Activated T-cell treated with anti-CD3 and anti-CD28 coated beads for 4 hours (primary cell): ENCODE data around the gene RPS6KA2.

Experiments used
- DNase-seq: peaks from one replicate; pipeline ENCODE4 v3.0.0-alpha.2; 2020

The RPS6KA2 gene

DNA sequence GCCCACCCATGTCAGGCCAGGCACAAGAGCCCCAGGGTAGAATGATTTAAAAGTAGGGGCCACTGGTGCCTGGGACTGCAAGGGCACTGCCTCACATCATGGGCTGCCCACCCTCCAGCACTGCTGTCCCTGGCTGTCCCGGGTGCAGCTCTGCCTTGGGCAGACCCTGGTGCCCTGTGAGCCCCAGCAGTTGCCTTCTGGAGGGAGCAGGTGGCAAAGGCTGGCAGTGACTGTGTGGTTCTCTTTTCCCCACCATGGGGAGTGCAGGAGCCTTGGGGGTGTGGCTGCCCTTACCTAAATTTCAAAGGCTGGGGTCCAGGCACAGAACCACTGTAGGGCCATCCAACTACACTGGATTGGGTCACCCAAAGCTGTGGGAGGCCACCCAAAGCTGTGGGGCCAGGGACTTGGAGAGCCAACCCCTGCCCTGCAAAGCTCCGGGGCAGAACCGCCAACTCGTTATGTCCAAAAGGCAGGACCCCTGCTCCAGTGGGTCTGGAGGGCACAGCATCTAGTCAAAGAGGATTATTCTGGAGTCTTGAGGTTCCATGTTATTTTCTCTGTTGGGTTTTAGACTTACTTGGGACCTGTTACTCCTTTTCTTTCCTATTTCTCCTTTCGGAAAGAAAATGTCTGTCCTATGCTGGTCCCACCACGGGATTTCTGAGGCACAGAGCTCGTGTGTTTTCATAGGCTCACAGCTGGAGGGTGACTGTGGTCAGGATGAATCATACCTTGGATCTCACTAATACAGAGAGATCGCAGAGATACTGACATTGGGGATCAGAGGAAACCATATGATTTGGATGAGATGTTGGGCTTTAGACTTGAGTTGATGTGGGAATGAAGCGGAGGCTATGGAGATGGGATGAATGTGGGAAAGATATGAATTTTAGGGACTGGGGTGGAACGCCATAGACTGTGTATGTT lies 105.9 kb downstream of the RPS6KA2 start:
- DNase-seq = no peak

DNA sequence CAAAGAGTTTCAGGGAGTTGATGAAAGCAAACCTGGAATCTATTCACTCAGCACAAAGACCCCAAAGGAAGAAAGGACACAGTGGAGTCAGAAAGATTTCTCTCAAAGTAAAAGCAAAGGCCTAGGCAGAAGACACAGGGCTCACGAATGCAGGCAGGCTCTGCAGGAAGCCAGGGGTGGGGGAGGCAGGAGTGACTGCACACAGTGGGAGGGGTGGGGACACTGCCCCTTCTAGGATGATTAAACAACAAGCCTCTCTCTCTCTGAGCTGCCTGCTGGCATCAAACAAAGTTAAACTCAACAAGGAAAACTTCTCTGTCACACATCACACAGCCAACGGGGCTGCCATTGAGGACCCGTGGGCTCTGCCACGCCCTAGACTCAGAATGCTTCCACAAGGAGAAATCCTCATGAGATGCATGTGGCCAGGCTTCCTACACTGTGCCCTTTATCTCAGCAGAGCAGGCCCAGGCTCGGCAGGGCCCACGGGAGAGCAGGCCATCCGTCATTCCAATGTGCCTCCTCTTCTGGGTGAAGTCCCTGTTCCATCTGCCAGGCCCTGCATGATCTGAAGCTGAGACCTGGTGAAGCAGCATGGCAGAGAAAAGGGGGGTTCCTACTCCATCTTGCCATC lies 110.7 kb downstream of the RPS6KA2 start:
- no peak for DNase-seq

GRCh38 chr6:166515072-166515810 lies 111.8 kb downstream of the RPS6KA2 start:
- DNase-seq = peak; percentile 31

DNA sequence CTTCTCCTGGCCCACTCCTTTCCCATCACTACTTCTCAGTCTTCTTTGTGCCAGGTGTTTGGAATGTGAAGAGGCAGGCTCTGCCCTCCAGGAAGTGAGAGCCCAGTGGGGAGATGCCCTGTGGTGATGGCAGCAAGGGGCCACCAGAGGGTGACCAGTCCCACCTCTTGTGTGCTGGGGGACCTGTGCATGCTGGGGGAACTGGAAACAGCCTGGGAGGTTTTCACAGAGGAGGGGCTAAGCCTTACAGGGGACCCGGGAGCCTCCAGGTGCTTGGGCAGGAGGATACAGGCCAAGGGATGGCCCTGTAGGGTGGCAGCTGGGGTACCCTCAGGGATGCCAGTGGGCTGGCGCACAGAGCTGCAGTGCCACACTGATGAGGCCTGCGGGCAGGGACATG lies 112.9 kb downstream of the RPS6KA2 start:
- no peak for DNase-seq

GRCh38 chr6:166512567-166512966 lies 114.5 kb downstream of the RPS6KA2 start:
- peak; percentile 19 for DNase-seq

DNA sequence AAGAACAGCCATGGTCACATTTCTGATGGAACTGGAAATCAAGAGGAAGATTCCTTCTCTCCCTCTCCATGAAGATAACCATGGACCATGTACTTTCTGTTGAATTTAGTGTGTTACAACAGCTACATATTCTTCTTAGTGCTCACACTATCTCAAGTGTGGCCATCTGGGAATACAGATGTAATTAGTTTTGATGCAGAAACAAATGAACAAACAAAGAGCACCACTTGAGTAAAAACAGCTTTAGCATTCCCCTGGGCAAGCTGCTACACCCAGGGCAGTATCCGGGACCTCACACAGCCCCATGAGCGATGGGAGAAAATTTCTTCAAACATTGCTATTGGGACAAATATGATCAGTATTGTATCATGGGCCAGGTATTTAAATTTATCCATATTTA lies 115.7 kb downstream of the RPS6KA2 start:
- DNase-seq = no peak

GRCh38 chr6:166509193-166509592 lies 117.9 kb downstream of the RPS6KA2 start:
- no peak for DNase-seq

- no peak for DNase-seq
Measured at GRCh38 chr6:166508726-166509125, 118.3 kb downstream of the RPS6KA2 start.

DNA sequence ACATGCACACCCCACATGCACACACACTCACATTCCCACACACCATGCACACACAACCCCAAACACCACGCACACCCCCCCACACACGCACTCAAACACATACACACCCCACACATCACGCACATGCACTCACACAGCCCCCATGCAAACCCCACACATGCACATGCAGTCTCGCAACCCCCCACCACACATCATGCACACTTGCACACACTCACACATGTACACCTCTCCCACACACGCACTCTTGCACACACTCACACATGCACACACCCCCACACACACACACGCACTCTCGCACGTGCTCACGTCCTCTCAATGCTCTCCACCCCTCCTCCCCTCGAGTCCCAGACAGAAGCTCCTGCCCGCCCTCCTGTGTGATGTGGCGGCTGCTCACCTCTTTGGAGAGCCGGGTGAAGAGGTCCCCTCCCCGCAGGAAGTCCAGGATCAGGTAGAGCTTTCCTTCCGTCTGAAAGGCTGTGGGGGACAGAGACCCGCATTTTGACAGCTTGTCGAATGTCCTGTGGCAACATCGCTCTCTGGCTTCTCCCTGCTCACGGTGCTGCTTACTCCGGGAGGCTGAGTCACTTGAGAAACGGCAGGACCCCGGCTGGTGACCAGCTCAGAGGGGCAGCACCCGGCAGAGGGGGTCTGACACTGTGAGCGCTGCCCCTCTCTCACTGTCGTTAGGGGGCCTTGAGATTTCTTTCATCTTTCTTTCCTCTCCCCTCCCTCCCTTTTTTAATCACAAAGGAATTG lies 119.1 kb downstream of the RPS6KA2 start:
- DNase-seq = no peak

- DNase-seq = no peak
Measured at GRCh38 chr6:166507380-166507779, 119.7 kb downstream of the RPS6KA2 start.

DNA sequence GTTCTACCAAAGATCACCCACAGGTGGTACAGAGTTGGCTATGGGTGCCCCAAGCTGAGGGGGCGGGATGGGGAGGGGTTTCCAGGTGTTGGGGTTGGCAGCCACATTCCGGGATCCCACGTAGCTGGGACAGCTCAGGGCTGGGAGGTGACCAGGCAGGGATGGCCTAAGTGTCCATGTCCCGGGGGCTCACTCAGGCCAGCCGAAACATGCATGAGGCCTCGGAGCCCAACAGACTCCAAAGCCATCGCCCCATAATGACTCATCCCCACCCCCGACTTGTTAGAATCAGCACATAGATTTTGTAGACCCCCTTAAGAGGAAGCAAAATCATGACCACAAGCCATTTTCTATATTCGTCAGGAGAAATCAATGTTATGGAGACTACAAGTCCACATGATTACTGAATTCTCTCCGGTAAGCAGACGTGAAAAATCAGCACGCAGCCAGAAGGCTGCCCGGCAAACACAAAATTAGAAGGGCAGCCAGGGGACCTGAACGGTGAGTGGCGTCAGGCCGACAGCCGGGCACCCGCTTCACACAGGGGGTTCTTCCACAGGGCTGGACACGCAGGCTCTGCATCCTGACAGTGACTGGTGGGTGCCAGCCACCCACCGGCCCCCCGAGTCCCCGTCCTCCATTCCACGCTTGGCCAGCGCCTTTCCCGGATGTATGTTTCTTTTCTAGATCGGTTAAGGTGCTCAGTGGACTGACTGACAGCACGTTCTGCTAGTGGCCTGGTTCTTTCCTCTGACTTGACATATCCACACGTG lies 121.7 kb downstream of the RPS6KA2 start:
- no peak for DNase-seq

DNA sequence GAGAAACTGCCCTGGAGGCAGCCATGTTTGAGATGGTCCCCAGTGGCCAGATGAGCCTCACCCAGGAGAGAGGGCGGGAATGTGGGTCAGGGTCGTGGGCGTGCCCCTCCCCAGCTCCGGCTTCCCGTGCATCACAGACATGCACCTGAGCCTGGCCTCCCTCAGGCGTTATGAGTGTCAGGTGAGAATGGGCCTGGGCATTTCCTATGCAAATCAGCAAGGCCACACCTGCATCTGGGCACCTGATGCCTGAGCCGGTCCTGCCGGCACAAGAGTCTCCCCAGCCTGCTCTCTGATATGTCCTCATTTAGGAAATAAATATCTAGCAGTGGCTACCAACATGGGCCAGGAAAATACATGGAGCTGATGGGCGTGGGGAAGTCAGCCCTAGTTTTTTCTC lies 123.0 kb downstream of the RPS6KA2 start:
- DNase-seq = no peak

DNA sequence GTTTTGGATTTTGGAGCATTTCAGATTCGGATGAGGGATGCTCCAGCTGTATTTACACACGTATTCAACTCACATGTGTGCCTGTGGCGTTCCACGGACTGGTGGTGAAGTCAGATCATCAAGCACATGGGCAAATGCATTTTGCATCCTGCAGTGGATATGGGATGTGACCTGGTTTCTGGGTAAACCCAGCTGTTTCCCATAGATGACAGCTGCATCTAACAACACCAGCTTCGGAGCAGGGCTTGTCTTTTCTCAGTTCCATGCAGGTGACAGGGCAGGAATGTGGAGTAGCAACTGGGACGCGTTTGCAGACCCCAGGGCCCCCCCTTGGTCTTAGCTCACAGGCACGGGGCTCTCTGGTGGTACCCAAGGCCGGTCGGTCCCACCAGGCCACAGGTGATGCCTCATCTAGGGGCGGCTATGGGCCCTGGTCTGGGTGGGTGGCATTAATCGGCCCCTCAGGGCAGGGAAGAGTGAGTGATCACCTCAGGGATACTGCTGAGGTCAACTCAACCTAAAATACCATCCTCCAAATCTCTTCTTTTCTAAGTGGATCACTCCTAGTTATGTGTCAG lies 123.8 kb downstream of the RPS6KA2 start:
- DNase-seq = no peak

GRCh38 chr6:166502453-166502852 lies 124.6 kb downstream of the RPS6KA2 start:
- no peak for DNase-seq

DNA sequence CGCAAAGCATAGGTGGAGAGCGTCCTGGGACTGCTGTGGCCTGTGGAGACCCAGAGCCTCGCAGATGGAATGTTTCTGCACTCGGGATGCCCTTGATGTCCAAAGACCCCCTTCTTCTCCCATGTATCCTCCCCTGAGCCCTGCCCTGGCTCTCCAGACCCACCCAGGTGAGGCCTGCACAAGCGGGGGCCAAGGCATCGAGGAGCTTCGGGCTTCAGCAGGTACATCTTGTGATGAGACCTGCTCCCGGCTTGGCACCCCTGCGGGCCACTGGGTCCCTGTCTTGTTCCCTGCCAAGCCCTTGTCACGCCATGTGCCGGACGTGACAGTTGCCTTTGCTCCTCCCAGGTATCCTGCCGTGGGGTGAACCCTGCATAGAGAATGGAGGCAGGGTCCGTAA lies 125.8 kb downstream of the RPS6KA2 start:
- no peak for DNase-seq

DNA sequence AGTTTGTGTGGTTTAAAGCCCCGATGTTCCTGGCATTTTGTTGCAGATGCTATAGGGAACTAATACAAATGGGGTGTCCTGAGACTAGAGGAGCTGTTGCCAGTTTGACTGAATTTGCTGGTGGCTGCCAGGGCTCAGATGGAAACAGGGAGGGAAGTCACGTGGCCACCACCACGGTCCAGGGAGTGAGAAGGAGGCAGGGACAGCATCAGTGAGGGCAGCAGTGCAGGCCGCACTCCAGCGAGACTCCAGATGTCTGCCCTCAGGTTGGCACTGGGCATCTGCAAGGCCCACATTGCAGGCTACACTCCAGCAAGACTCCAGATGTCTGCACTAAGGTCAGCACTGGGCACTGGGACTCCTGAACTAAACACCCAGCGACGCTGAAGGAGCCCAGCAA lies 126.8 kb downstream of the RPS6KA2 start:
- DNase-seq = no peak

GRCh38 chr6:166499350-166500163 lies 127.5 kb downstream of the RPS6KA2 start:
- DNase-seq = no peak

DNA sequence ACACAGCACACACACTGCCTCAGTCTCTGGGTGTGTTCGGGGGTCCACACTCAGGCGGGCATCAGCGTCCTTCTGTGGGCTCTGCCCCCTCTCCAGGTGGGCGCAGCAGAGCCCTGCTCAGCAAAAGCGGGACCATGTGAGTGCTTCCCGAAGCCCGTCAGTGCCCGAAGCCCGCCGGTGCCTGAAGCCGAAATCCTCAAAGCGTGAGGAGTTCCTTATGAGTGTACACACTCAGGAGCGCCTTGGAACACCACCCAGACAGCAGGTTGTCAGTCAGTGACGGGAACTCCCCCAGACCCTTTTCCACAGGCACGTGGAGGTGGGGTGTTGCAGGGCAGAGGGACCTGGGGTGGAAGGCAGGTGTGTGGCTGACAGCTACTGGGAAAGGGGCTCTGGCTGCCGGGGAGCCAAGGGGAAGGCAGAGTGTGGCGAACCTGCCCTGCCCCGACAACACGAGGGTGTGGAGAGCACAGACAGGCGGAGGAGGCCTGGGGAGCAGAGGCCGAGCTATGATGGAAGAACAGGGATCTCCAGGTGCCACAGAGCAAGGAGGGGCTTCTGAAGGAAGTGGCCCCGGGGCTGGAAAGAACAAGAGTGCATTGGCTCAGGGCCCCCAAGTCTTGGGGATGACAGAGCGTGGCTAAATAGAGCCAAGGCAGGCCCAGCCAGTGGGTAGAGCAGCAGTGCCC lies 128.2 kb downstream of the RPS6KA2 start:
- DNase-seq = no peak

GRCh38 chr6:166498228-166498627 lies 128.8 kb downstream of the RPS6KA2 start:
- no peak for DNase-seq
